ENCODE measurements around the gene PLXNA3. TPM values are rescaled to one million over a fixed set of nuclear protein-coding genes. Genes with fewer than 3 reads are reported as not detected.

Gene PLXNA3
- total RNA-seq, 1 experiment from 2014 or later = 36.3 TPM

DNA sequence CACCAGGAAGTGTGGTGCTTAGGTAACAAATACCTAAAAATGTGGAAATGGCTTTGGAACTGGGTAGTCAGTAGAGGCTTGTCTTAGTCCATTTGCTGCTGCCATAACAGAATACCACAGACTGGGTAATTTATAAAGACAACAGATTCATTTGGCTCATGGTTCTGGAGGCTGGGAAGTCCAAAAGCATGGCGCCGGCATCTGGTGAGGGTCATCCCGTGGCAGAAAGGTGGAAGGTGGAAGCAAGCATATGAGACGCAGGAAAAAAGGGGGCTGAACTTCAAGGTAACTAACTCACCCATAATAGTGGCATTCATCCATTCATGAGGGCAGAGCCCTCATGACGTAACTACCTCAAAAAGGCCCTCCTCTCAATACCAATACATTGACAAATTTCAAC, 51.4 kb downstream of the PLXNA3 start:
- Mint-ChIP-seq H3K36me3 (ENCODE audit: insufficient read depth in 1 of 3, low read depth in 3 of 3) (peaks cover 32 to 50% (median 40%) of the 10 kb centered on the region in 3 experiments), H3K4me3 (no peak overlapping the region), H3K27me3 (ENCODE audit: low read depth) (peaks cover 3% of the 10 kb centered on the region; the same call in 1 of the 2 replicates), H3K4me1 (no peaks in the 10 kb centered on the region), H3K9me3 (peaks cover 62 to 76% of the 10 kb centered on the region in 2 experiments), H3K27ac (no peak overlapping the region)
- H4K91ac ChIP-seq (ENCODE audit: insufficient read length, low read depth, low read length) = no peak overlapping the region
- no peaks in the 10 kb centered on the region for H3K79me1 ChIP-seq (ENCODE audit: insufficient read depth, low read depth, low read length, poor library complexity, severe bottlenecking)
- TF ChIP-seq, protein P1, sequence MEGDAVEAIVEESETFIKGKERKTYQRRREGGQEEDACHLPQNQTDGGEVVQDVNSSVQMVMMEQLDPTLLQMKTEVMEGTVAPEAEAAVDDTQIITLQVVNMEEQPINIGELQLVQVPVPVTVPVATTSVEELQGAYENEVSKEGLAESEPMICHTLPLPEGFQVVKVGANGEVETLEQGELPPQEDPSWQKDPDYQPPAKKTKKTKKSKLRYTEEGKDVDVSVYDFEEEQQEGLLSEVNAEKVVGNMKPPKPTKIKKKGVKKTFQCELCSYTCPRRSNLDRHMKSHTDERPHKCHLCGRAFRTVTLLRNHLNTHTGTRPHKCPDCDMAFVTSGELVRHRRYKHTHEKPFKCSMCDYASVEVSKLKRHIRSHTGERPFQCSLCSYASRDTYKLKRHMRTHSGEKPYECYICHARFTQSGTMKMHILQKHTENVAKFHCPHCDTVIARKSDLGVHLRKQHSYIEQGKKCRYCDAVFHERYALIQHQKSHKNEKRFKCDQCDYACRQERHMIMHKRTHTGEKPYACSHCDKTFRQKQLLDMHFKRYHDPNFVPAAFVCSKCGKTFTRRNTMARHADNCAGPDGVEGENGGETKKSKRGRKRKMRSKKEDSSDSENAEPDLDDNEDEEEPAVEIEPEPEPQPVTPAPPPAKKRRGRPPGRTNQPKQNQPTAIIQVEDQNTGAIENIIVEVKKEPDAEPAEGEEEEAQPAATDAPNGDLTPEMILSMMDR (conservative IDR thresholded peaks at IDR 0.05) = no peak
- no peak overlapping the region for H3K4ac ChIP-seq (ENCODE audit: low read depth, low read length)
- H4K5ac ChIP-seq (ENCODE audit: insufficient read length, low read depth, low read length) = no peak overlapping the region
- no peak overlapping the region for H3K27ac ChIP-seq (ENCODE audit: insufficient read length, low read depth, low read length)
- no peak overlapping the region for H3K4me2 ChIP-seq (ENCODE audit: insufficient read depth, insufficient read length, low read length)
- DNase-seq = no peak
- H2BK120ac ChIP-seq (ENCODE audit: low read depth, low read length, poor library complexity, severe bottlenecking) = no peak overlapping the region
- no peak overlapping the region for H3T11ph ChIP-seq (ENCODE audit: low read length)
- H2BK5ac ChIP-seq (ENCODE audit: insufficient read length, low read length) = no peak overlapping the region
- H3K23ac ChIP-seq (ENCODE audit: insufficient read length, low read depth, low read length) = no peak overlapping the region
- no peak overlapping the region for H4K8ac ChIP-seq (replicated peaks; ENCODE audit: insufficient read length, low read depth, low read length)
- no peak overlapping the region for H2AK5ac ChIP-seq (ENCODE audit: insufficient read length, low read length)
- no peak overlapping the region for H2BK12ac ChIP-seq (ENCODE audit: insufficient read length, low read depth, low read length)
- H4K20me1 ChIP-seq (ENCODE audit: control insufficient read depth, insufficient read depth, insufficient read length) = no peaks in the 10 kb centered on the region
- H3K14ac ChIP-seq (ENCODE audit: insufficient read depth, low read length) = no peak overlapping the region
- H2BK20ac ChIP-seq (ENCODE audit: low read depth, low read length, poor library complexity, severe bottlenecking) = no peak overlapping the region
- H2AFZ ChIP-seq (ENCODE audit: low read length) = no peak overlapping the region
- no peak overlapping the region for H2BK15ac ChIP-seq (ENCODE audit: low read depth, low read length)
- no peaks in the 10 kb centered on the region for H3K4me1 ChIP-seq (ENCODE audit: insufficient read depth, low read length)
- no peak overlapping the region for H3K9ac ChIP-seq (ENCODE audit: extremely low read depth, insufficient read length, low read length)
- no peak overlapping the region for H3K18ac ChIP-seq (ENCODE audit: insufficient read length, low read depth, low read length)
- WGBS (ENCODE audit: extremely low coverage, insufficient read length, low lambda C conversion rate) = no CpG with 5 or more reads among the region's 5 CpGs
- peaks cover 18% of the 10 kb centered on the region for H3K9me3 ChIP-seq (ENCODE audit: control insufficient read depth, low read depth, low read length)
- no peaks in the 10 kb centered on the region for H3K27me3 ChIP-seq (ENCODE audit: insufficient read depth, low read length)
- no peaks in the 10 kb centered on the region for H3K23me2 ChIP-seq (ENCODE audit: insufficient read length, low read depth, low read length, poor library complexity, severe bottlenecking)
- no peaks in the 10 kb centered on the region for H3K79me2 ChIP-seq (ENCODE audit: insufficient read depth, low read length)
- H3K56ac ChIP-seq (ENCODE audit: insufficient read length, low read depth, low read length) = no peak overlapping the region
